Uterus (tissue), 4 donors: ENCODE measurements around the gene ID3. TPM values are rescaled to one million over a fixed set of nuclear protein-coding genes. Genes with fewer than 3 reads are reported as not detected.

Experiments used
- DNase-seq, 2 donors: peaks; one replicate each; pipeline ENCODE4 v3.0.0-alpha.2; 2019 to 2020
- H3K27ac ChIP-seq, 2 donors: fragments of 200-600 bp; sonication (generic); 1 replicate in 1 of 2; 2 replicates in 1 of 2; pipeline ENCODE4 v1.5.1; 2016 to 2018
- H3K27me3 ChIP-seq, 2 donors: fragments of 200-600 bp; sonication (generic); one replicate each; pipeline ENCODE4 v1.5.1; 2018 to 2019; ENCODE audit warnings: control low read depth in 1 of 2
- H3K36me3 ChIP-seq, 2 donors: fragments of 200-600 bp; sonication (generic); one replicate each; pipeline ENCODE4 v1.5.1; 2019; ENCODE audit warnings: control low read depth in 1 of 2
- H3K4me1 ChIP-seq, 2 donors: fragments of 200-600 bp; sonication (generic); one replicate each; pipeline ENCODE4 v1.5.1; 2018 to 2019; ENCODE audit warnings: control low read depth in 1 of 2
- H3K4me3 ChIP-seq, 2 donors: fragments of 200-600 bp; sonication (generic); 1 replicate in 1 of 2; 2 replicates in 1 of 2; pipeline ENCODE4 v1.5.1; 2018 to 2019; ENCODE audit warnings: mild to moderate bottlenecking in 1 of 2
- H3K9me3 ChIP-seq, 2 donors: fragments of 200-600 bp; sonication (generic); one replicate each; pipeline ENCODE4 v1.5.1; 2019; ENCODE audit warnings: control low read depth in 1 of 2
- POLR2A ChIP-seq, 2 donors: fragments of 450-650 bp; IDR thresholded peaks; one replicate each; pipeline ENCODE4 v1.6.1; 2016; ENCODE audit warnings: antibody characterized with exemption in 2 of 2, mild to moderate bottlenecking in 1 of 2, moderate library complexity in 1 of 2
- intact Hi-C: fragments of 100-400 bp; cut with DNase I; formaldehyde crosslinking; loops from one replicate; pipeline ENCODE4 v1.15.1; 2023; ENCODE audit warnings: low total_unique reads
- total RNA-seq, 4 donors: library from RNA; depleted of rRNA in 3 of 4; stranded (reverse); fragments of >200 nt in 3 of 4; gene quantifications; one replicate each; pipeline versions ENCODE4 v1.1.0 to v1.2.4, GENCODE V29; 2014 to 2023
- TF ChIP-seq, protein P1 (sequence below), 4 experiments: fragments of 200-600 bp in 2 of 4; fragments of 450-650 bp in 2 of 4; sonication (generic) in 2 of 4; IDR thresholded peaks; one replicate each; pipeline ENCODE4 v1.5.1; 2016 to 2019; ENCODE audit warnings: antibody characterized with exemption in 4 of 4, mild to moderate bottlenecking in 2 of 4, moderate library complexity in 1 of 4
- donor health status: DM: yes; HTN: yes; CAD: no.

The ID3 gene
- total RNA-seq, 4 donors from 2014 or later: 38.4 to 652 (median 260) TPM

DNA sequence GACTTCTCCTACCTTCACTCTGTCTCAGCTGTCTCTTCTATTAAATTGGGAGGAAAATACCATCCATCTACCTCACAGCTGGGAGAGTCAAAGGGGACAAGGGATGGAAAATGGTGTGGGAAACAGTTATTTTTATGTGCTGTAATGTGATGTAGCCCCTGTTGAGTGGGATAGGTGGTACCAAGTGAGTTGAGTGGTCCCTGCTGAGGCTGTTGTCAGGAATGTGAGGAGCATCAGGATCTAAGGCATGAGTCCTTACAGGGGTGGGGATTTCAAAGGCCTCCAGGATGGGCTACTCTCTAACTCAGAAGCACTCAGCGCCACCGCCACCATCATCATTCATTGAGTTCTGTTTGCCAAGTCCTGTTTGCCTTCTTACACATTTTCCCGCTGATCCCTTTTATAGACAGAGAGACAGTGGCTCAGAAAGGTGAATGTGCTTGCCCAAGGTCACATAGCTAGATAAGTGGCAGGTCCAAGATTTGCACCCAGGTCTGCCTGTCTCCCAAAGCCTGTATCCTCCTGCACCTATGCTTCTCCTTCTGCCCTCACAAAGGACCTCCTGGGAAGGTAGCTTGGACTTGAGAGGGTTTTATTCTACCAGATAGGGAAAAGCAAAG, 4.6 kb upstream of the ID3 start:
- no peaks in the 10 kb centered on the region for H3K9me3 ChIP-seq
- H3K27ac ChIP-seq: peak overlapping the region; percentile 82 to 90
- no peaks in the 10 kb centered on the region for H3K36me3 ChIP-seq
- TF ChIP-seq, protein P1, sequence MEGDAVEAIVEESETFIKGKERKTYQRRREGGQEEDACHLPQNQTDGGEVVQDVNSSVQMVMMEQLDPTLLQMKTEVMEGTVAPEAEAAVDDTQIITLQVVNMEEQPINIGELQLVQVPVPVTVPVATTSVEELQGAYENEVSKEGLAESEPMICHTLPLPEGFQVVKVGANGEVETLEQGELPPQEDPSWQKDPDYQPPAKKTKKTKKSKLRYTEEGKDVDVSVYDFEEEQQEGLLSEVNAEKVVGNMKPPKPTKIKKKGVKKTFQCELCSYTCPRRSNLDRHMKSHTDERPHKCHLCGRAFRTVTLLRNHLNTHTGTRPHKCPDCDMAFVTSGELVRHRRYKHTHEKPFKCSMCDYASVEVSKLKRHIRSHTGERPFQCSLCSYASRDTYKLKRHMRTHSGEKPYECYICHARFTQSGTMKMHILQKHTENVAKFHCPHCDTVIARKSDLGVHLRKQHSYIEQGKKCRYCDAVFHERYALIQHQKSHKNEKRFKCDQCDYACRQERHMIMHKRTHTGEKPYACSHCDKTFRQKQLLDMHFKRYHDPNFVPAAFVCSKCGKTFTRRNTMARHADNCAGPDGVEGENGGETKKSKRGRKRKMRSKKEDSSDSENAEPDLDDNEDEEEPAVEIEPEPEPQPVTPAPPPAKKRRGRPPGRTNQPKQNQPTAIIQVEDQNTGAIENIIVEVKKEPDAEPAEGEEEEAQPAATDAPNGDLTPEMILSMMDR (IDR thresholded peaks at IDR 0.05): no peak
- TF ChIP-seq POLR2A (IDR thresholded peaks at IDR 0.05): no peak
- no peak overlapping the region for H3K4me3 ChIP-seq
- DNase-seq: no peak
- peaks cover 0 to 9% of the 10 kb centered on the region in 2 donors for H3K4me1 ChIP-seq
- intact Hi-C loops: no loop called here
- H3K27me3 ChIP-seq: no peaks in the 10 kb centered on the region

DNA sequence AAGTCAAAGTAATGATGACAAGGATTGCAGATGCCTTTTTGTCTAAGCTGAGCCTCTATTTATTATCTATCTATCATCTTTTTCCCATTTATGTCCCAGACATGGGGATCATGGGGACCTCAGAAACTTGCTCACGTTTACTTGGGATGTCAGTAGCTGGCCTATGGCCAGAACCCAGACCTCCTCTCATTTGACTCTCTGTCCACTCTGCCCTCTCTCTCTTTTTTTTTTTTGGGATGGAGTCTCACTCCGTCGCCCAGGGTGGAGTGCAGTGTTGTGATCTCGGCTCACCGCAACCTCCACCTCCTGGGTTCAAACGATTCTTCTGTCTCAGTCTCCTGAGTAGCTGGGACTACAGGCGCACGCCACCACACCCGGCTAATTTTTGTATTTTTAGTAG, 3.7 kb upstream of the ID3 start:
- Histone ChIP-seq H3K36me3 (no peaks in the 10 kb centered on the region), H3K4me3 (no peak overlapping the region), H3K27ac (peak overlapping the region; percentile 82 to 90), H3K4me1 (peaks cover 0 to under 1% of the 10 kb centered on the region in 2 donors), H3K27me3 (no peaks in the 10 kb centered on the region), H3K9me3 (no peaks in the 10 kb centered on the region)
- TF ChIP-seq, protein P1 (IDR thresholded peaks at IDR 0.05): no peak
- no peak for TF ChIP-seq POLR2A (IDR thresholded peaks at IDR 0.05)
- intact Hi-C loops: no loop called here
- no peak for DNase-seq

DNA sequence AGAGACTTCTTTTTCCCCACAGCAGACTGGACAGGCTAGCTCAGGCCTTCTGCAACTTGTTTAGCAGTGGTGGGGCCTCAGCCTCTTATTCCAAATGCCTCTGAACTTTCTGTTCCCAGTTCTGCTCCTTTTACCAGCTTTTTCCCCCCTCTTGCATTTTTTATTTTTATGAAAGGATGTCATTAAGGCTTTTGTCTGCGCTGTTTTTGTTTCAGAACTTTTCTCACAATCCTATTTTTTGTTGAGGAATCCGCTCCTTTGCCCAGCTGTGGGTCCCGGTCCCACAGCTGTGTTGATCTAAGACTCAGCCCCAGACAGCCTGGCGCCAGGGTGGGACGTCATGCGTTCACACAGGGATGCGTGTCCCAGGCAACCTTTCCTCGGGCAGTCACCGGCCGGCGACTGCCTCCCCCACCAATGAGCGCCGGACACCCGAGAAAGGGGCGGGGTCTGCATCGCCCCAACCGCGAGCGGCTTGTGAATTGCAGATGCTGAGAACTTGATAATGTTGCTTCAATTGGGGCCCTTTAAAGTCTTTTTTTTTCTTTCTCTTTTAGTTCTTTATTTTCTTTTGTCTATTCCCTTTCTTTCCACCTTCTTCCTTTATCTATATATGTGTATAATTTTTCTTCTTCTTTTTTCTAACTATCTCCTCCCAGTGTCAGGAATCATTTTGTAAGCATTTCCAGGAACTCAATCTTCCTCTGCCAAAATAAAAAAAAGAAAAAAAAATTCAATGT, 3.0 kb upstream of the ID3 start:
- Histone ChIP-seq H3K4me3 (no peak overlapping the region), H3K4me1 (no peaks in the 10 kb centered on the region), H3K9me3 (no peaks in the 10 kb centered on the region), H3K36me3 (no peaks in the 10 kb centered on the region), H3K27ac (peak overlapping the region; percentile 82 to 90), H3K27me3 (no peaks in the 10 kb centered on the region)
- peak; percentile 49 to 71 for TF ChIP-seq POLR2A (IDR thresholded peaks at IDR 0.05)
- TF ChIP-seq, protein P1 (IDR thresholded peaks at IDR 0.05): no peak
- intact Hi-C loops: no loop called here
- DNase-seq: peak; percentile 92 to 95

DNA sequence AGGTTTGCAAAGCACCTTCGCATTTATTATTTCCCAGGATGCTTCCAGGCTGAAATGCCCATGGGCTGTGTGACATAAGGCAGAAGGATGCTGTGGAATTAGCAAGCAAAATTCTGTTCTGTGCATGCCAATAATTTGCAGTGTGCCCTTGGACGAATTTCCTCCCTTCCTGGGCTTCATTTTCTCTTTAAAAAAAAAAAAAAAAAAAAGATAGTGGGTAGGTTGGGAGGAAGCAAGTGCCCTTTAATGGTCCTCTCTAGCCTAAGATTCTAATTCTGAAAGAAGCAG, 2.5 kb upstream of the ID3 start:
- intact Hi-C loops: no loop called here
- Histone ChIP-seq H3K27ac (peak overlapping the region; percentile 82 to 90), H3K4me3 (no peak overlapping the region), H3K27me3 (no peaks in the 10 kb centered on the region), H3K4me1 (no peaks in the 10 kb centered on the region), H3K36me3 (no peaks in the 10 kb centered on the region), H3K9me3 (no peaks in the 10 kb centered on the region)
- DNase-seq: no peak
- no peak for TF ChIP-seq POLR2A (IDR thresholded peaks at IDR 0.05)
- TF ChIP-seq, protein P1 (IDR thresholded peaks at IDR 0.05): no peak

DNA sequence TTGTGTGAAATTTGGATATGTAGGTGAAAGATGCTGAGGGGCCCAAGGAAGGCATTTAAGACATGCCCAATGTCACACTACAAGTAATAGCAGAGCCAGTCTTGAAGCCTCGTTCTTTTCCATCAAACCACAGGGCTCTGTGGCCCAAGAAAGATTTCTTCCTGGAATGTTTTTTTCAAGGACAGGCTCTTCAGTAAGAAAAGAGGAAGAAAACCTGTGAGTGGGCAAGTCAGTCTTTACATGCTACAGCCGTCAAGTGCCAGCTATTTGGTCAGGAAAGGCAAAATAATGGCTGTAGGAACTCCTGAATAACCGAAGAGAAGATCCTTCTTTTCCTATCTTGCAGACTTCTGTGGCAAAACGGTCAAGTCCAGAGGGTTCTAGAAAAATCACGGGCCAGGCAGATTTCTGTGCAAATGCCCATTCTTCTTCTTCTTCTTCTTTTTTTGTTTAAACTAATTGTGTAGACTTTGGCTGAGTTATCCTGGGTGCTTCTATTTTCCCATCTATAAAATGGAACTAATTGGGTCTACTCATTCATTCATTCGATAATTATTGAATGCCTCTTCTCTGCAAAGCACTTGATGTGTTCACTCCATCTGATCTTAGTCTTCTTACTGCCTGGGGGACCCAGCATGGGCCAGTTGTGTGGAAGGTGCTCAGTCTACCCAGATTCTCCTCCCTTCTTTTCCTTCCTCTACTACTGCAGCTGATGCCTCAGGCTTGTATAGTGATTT, 1.9 kb upstream of the ID3 start:
- Histone ChIP-seq H3K27me3 (no peaks in the 10 kb centered on the region), H3K4me1 (no peaks in the 10 kb centered on the region), H3K4me3 (no peak overlapping the region), H3K36me3 (no peaks in the 10 kb centered on the region), H3K27ac (peak overlapping the region; percentile 82 to 90), H3K9me3 (no peaks in the 10 kb centered on the region)
- intact Hi-C loops: no loop called here
- TF ChIP-seq, protein P1 (IDR thresholded peaks at IDR 0.05): no peak
- no peak for TF ChIP-seq POLR2A (IDR thresholded peaks at IDR 0.05)
- DNase-seq: no peak
